IMR-90 (cell line): ENCODE data around the gene TMEM229A. TPM values are rescaled to one million over a fixed set of nuclear protein-coding genes. Genes with fewer than 3 reads are reported as not detected.

ENCODE experiments used
- ATAC-seq: fragments of 200-7000 bp; cut with Tn5 transposase; 2 replicates; pipeline ENCODE4 v1.9.1; 2020; ENCODE audit warnings: low read depth, mild to moderate bottlenecking, moderate library complexity
- BruUV-seq: library from RNA; stranded (reverse); fragments of 400-500 nt; replicated peaks from 2 replicates; lab custom pipeline; 2021; lab: Mats Ljungman, UMichigan
- CTCF ChIA-PET: fragments of 300-600 bp; formaldehyde crosslinking; extraction: SDS; loops from one replicate; lab custom pipeline; 2021; ENCODE audit warnings: antibody characterized with exemption; lab: Yijun Ruan, JAX
- POLR2A ChIA-PET: fragments of 300-600 bp; sonication (Branson Sonifier 250); formaldehyde crosslinking; loops from one replicate; lab custom pipeline; 2022; ENCODE audit warnings: antibody characterized with exemption; ENCODE audit not compliant: unreplicated experiment; lab: Charles Lee
- DNase-seq: peaks from one replicate; pipeline ENCODE4 v3.0.0; 2013
- H2AFZ ChIP-seq: replicated peaks from 2 replicates; pipeline ENCODE3; 2013; ENCODE audit warnings: low read length, mild to moderate bottlenecking; ENCODE audit not compliant: poor library complexity
- H2AK5ac ChIP-seq: 2 replicates; pipeline ENCODE4 v1.6.1; 2013; ENCODE audit warnings: low read depth, low read length, inconsistent platforms
- H2AK9ac ChIP-seq: replicated peaks from 2 replicates; pipeline ENCODE3; 2013; ENCODE audit warnings: mild to moderate bottlenecking, low read depth, low read length, moderate library complexity; ENCODE audit not compliant: poor library complexity
- H2BK120ac ChIP-seq: 2 replicates; pipeline ENCODE4 v1.6.1; 2013; ENCODE audit warnings: low read depth, low read length, inconsistent platforms
- H2BK15ac ChIP-seq: 3 replicates; pipeline ENCODE4 v1.6.1; 2013; ENCODE audit warnings: low read depth, low read length, inconsistent platforms
- H2BK20ac ChIP-seq: 2 replicates; pipeline ENCODE4 v1.6.1; 2013; ENCODE audit warnings: low read depth, mild to moderate bottlenecking, inconsistent platforms, low read length, moderate library complexity
- H2BK5ac ChIP-seq: 2 replicates; pipeline ENCODE4 v1.6.1; 2013; ENCODE audit warnings: mild to moderate bottlenecking, low read depth, low read length, inconsistent platforms; ENCODE audit not compliant: poor library complexity, severe bottlenecking
- H3K14ac ChIP-seq: replicated peaks from 2 replicates; pipeline ENCODE4 v1.6.1; 2013; ENCODE audit warnings: low read depth, low read length, inconsistent platforms
- H3K18ac ChIP-seq: 2 replicates; pipeline ENCODE4 v1.6.1; 2013; ENCODE audit warnings: low read depth, low read length, control low read depth
- H3K23ac ChIP-seq: 2 replicates; pipeline ENCODE4 v1.6.1; 2013; ENCODE audit warnings: low read depth, low read length, inconsistent platforms
- H3K27ac ChIP-seq: 2 replicates; pipeline ENCODE4 v1.5.1; 2013; ENCODE audit warnings: mild to moderate bottlenecking, control low read depth, low read length; ENCODE audit not compliant: insufficient read depth
- H3K27me3 ChIP-seq: 2 replicates; pipeline ENCODE4 v1.6.1; 2013; ENCODE audit warnings: low read length; ENCODE audit not compliant: control insufficient read depth, insufficient read depth
- H3K36me3 ChIP-seq: 2 replicates; pipeline ENCODE4 v1.6.1; 2013; ENCODE audit warnings: low read length, mixed read lengths; ENCODE audit not compliant: control insufficient read depth, insufficient read depth
- H3K4ac ChIP-seq: 2 replicates; pipeline ENCODE4 v1.6.1; 2013; ENCODE audit warnings: low read depth, low read length, inconsistent platforms
- H3K4me1 ChIP-seq: 2 replicates; pipeline ENCODE4 v1.6.1; 2013; ENCODE audit warnings: low read length, mixed read lengths; ENCODE audit not compliant: control insufficient read depth, insufficient read depth
- H3K4me2 ChIP-seq: 2 replicates; pipeline ENCODE4 v1.6.1; 2013; ENCODE audit warnings: low read depth, mild to moderate bottlenecking, control low read depth, low read length, moderate library complexity
- H3K4me3 ChIP-seq: 2 replicates; pipeline ENCODE4 v1.5.1; 2013; ENCODE audit warnings: low read depth, mild to moderate bottlenecking, control low read depth, low read length, moderate library complexity; ENCODE audit not compliant: insufficient read depth
- H3K56ac ChIP-seq: 2 replicates; pipeline ENCODE4 v1.6.1; 2013; ENCODE audit warnings: low read length, inconsistent platforms; ENCODE audit not compliant: insufficient read depth; ENCODE audit errors: extremely low read depth
- H3K79me1 ChIP-seq, 2 experiments: 2 replicates each; pipeline ENCODE4 v1.6.1; 2013; ENCODE audit warnings: low read length in 2 of 2, inconsistent platforms in 1 of 2, low read depth in 1 of 2
- H3K9ac ChIP-seq: 2 replicates; pipeline ENCODE4 v1.6.1; 2013; ENCODE audit warnings: low read depth, low read length, control low read depth
- H3K9me1 ChIP-seq: 2 replicates; pipeline ENCODE4 v1.6.1; 2013; ENCODE audit warnings: low read length, inconsistent platforms; ENCODE audit not compliant: insufficient read depth
- H3K9me3 ChIP-seq: 2 replicates; pipeline ENCODE4 v1.6.1; 2013; ENCODE audit warnings: low read length; ENCODE audit not compliant: control insufficient read depth, insufficient read depth
- H4K20me1 ChIP-seq: 2 replicates; pipeline ENCODE4 v1.6.1; 2013; ENCODE audit warnings: low read length, inconsistent platforms; ENCODE audit not compliant: insufficient read depth
- H4K5ac ChIP-seq: 2 replicates; pipeline ENCODE4 v1.6.1; 2013; ENCODE audit warnings: mild to moderate bottlenecking, low read depth, low read length, control low read depth
- H4K8ac ChIP-seq, 2 experiments: 2 replicates each; pipeline ENCODE4 v1.6.1; 2013; ENCODE audit warnings: low read depth in 2 of 2, low read length in 2 of 2, control low read depth in 1 of 2, inconsistent platforms in 1 of 2
- H4K91ac ChIP-seq: 2 replicates; pipeline ENCODE4 v1.6.1; 2013; ENCODE audit warnings: low read depth, low read length, inconsistent platforms; ENCODE audit not compliant: insufficient read depth
- BHLHE40 ChIP-seq: fragments of 150-350 bp; IDR thresholded peaks from 2 replicates; pipeline ENCODE4 v1.6.1; 2016; ENCODE audit warnings: mild to moderate bottlenecking, low read depth, low read length
- CEBPB ChIP-seq: IDR thresholded peaks from 2 replicates; pipeline ENCODE4 v1.6.1; 2012; ENCODE audit warnings: low read depth, low read length, improper control_type of control experiment
- CTCF ChIP-seq: conservative IDR thresholded peaks from 2 replicates; pipeline ENCODE4 v1.5.1; 2012; ENCODE audit warnings: mild to moderate bottlenecking, low read depth, low read length, improper control_type of control experiment
- FOS ChIP-seq: fragments of 150-350 bp; IDR thresholded peaks from 2 replicates; pipeline ENCODE4 v1.6.1; 2016; ENCODE audit warnings: low read depth, low read length
- MXI1 ChIP-seq: IDR thresholded peaks from 2 replicates; pipeline ENCODE4 v1.6.1; 2012; ENCODE audit warnings: low read depth, mild to moderate bottlenecking, low read length, moderate library complexity, borderline replicate concordance
- RFX5 ChIP-seq: IDR thresholded peaks from 2 replicates; pipeline ENCODE4 v1.8.0; 2012; ENCODE audit warnings: low read depth, mild to moderate bottlenecking, low read length, moderate library complexity
- SMC3 ChIP-seq: fragments of 150-350 bp; IDR thresholded peaks from 2 replicates; pipeline ENCODE4 v1.6.1; 2016; ENCODE audit warnings: low read depth, mild to moderate bottlenecking, antibody characterized with exemption, low read length, moderate library complexity
- WGBS, 2 experiments: methylation state at CpG; one replicate each; pipeline versions ENCODE4 v1.1.5 to v1.1.7; 2013; ENCODE audit warnings: missing lambda C conversion rate in 2 of 2; ENCODE audit not compliant: insufficient read length in 1 of 2; ENCODE audit errors: extremely low coverage in 2 of 2; 5-methylcytosine and 5-hydroxymethylcytosine counted together
- dilution Hi-C: fragments of 300-500 bp; cut with HindIII; formaldehyde crosslinking; loops from one replicate; pipeline ENCODE4 v1.14.3; 2018; ENCODE audit warnings: low sequenced_read_pairs; ENCODE audit not compliant: unreplicated experiment
- in situ Hi-C: fragments of 300-500 bp; cut with MboI; formaldehyde crosslinking; loops from 3 replicates; pipeline ENCODE4 v1.14.3; 2019; ENCODE audit warnings: low sequenced_read_pairs, inconsistent platforms, mixed read lengths
- intact Hi-C: fragments of 100-400 bp; cut with micrococcal nuclease; formaldehyde crosslinking; loops from 2 replicates; pipeline ENCODE4 v1.10.0; 2022
- polyA plus RNA-seq, 3 experiments: library from polyadenylated mRNA; depleted of rRNA; stranded (reverse); fragments of >200 nt; gene quantifications; 2 replicates each; pipeline ENCODE4 v1.2.3, GENCODE V29; 2012; ENCODE audit warnings: low replicate concordance in 1 of 3
- total RNA-seq: library from RNA; depleted of rRNA; stranded (reverse); fragments of >200 nt; gene quantifications from 2 replicates; pipeline ENCODE4 v1.2.3, GENCODE V29; 2012

Gene TMEM229A
- total and polyA plus RNA-seq, 2 of the 4 experiments (the other 2 are of a cell fraction): not detected

GRCh38 chr7:123992913-123993518, 39.9 kb downstream of the TMEM229A start:
- no peak overlapping the region for H2BK20ac ChIP-seq
- H3K27ac ChIP-seq: no peak overlapping the region
- no peak overlapping the region for H3K18ac ChIP-seq
- H2BK5ac ChIP-seq: no peak overlapping the region
- H2AK9ac ChIP-seq: no peak overlapping the region
- ATAC-seq (no peak), DNase-seq (no peak)
- no peaks in the 10 kb centered on the region for H3K27me3 ChIP-seq
- no peak overlapping the region for H2AFZ ChIP-seq
- H3K36me3 ChIP-seq: no peaks in the 10 kb centered on the region
- H4K5ac ChIP-seq: no peak overlapping the region
- H3K79me1 ChIP-seq: no peaks in the 10 kb centered on the region
- no CpG with 5 or more reads among the region's 2 CpGs for WGBS, 2 experiments
- BruUV-seq: no TSS peak
- H3K9me3 ChIP-seq: no peaks in the 10 kb centered on the region
- no peak overlapping the region for H3K23ac ChIP-seq
- ChIA-PET CTCF (no interaction called here), POLR2A (no interaction called here)
- intact Hi-C loops (no loop called here), dilution Hi-C loops (no loop called here), in situ Hi-C loops (no loop called here)
- H3K56ac ChIP-seq: no peak overlapping the region
- no peaks in the 10 kb centered on the region for H3K9me1 ChIP-seq
- no peak overlapping the region for H4K8ac ChIP-seq
- no peak for TF ChIP-seq CTCF
- TF ChIP-seq MXI1: no peak
- TF ChIP-seq SMC3: no peak
- no peak for TF ChIP-seq RFX5
- no peak for TF ChIP-seq CEBPB
- no peak for TF ChIP-seq FOS
- no peak for TF ChIP-seq BHLHE40
- H2AK5ac ChIP-seq: no peak overlapping the region
- H4K91ac ChIP-seq: no peak overlapping the region
- no peak overlapping the region for H3K9ac ChIP-seq
- H3K4ac ChIP-seq: no peak overlapping the region
- H3K14ac ChIP-seq: no peak overlapping the region
- no peaks in the 10 kb centered on the region for H4K20me1 ChIP-seq
- H3K4me2 ChIP-seq: no peak overlapping the region
- no peak overlapping the region for H2BK120ac ChIP-seq
- H2BK15ac ChIP-seq: no peak overlapping the region
- H3K4me1 ChIP-seq: no peaks in the 10 kb centered on the region
- H3K4me3 ChIP-seq: no peak overlapping the region
